Lower leg skin (tissue), 4 donors: ENCODE measurements around the gene LGSN. TPM values are rescaled to one million over a fixed set of nuclear protein-coding genes. Genes with fewer than 3 reads are reported as not detected.

Experiments used
- DNase-seq, 2 donors: peaks; one replicate each; pipeline ENCODE4 v3.0.0-alpha.2; 2019; ENCODE audit warnings: low spot score in 2 of 2
- H3K4me3 ChIP-seq: fragments of 200-600 bp; sonication (generic); 2 replicates; pipeline ENCODE4 v1.5.1; 2017; ENCODE audit warnings: mild to moderate bottlenecking, low read depth; ENCODE audit not compliant: poor library complexity, severe bottlenecking
- CTCF ChIP-seq, 3 donors: fragments of 450-650 bp; IDR thresholded peaks; one replicate each; pipeline ENCODE4 v1.5.1; 2016; ENCODE audit warnings: antibody characterized with exemption in 3 of 3, mild to moderate bottlenecking in 3 of 3, moderate library complexity in 2 of 3
- POLR2A ChIP-seq, 2 donors: fragments of 450-650 bp; IDR thresholded peaks; one replicate each; pipeline ENCODE4 v1.6.1; 2016 to 2017; ENCODE audit warnings: antibody characterized with exemption in 2 of 2, mild to moderate bottlenecking in 1 of 2, moderate library complexity in 1 of 2
- WGBS, 2 donors: methylation state at CpG; one replicate each; pipeline ENCODE4 v1.1.5; 2018; 5-methylcytosine and 5-hydroxymethylcytosine counted together
- intact Hi-C: fragments of 100-400 bp; cut with DNase I; formaldehyde crosslinking; loops from one replicate; pipeline ENCODE4 v1.15.0; 2023; ENCODE audit warnings: low total_unique reads
- total RNA-seq, 4 donors: library from RNA; depleted of rRNA; stranded (reverse); fragments of >200 nt; gene quantifications; one replicate each; pipeline ENCODE4 v1.1.0, GENCODE V29; 2016

LGSN gene
- total RNA-seq, 4 donors from 2014 or later, result not detected

- intact Hi-C loops, result no loop called here
- H3K4me3 ChIP-seq, result no peak overlapping the region
- TF ChIP-seq POLR2A (IDR thresholded peaks at IDR 0.05), result no peak
- no peak for TF ChIP-seq CTCF (IDR thresholded peaks at IDR 0.05)
- DNase-seq, result no peak
- 73 to 85% methylated on average over 2 of the region's 2 CpGs for WGBS, 2 donors
These were observed 51.2 kb downstream of the LGSN start for GRCh38 chr6:63268574-63268973.

GRCh38 chr6:63267828-63268227 is 52.0 kb downstream of the LGSN start:
- no peak for DNase-seq
- 34 to 38% methylated on average over 1 of the region's 1 CpG for WGBS, 2 donors
- H3K4me3 ChIP-seq, result no peak overlapping the region
- intact Hi-C loops, result no loop called here
- TF ChIP-seq POLR2A (IDR thresholded peaks at IDR 0.05), result no peak
- no peak for TF ChIP-seq CTCF (IDR thresholded peaks at IDR 0.05)

GRCh38 chr6:63267046-63267445 is 52.7 kb downstream of the LGSN start:
- DNase-seq, result no peak
- TF ChIP-seq CTCF (IDR thresholded peaks at IDR 0.05) (no peak), POLR2A (IDR thresholded peaks at IDR 0.05) (no peak)
- WGBS, 2 donors, result 53 to 56% methylated on average over 4 of the region's 4 CpGs
- intact Hi-C loops, result no loop called here
- H3K4me3 ChIP-seq, result no peak overlapping the region

GRCh38 chr6:63263444-63263843 is 56.3 kb downstream of the LGSN start:
- intact Hi-C loops, result no loop called here
- DNase-seq, result no peak
- no peak overlapping the region for H3K4me3 ChIP-seq
- WGBS, 2 donors, result 22% methylated on average over 3 of the region's 3 CpGs
- TF ChIP-seq POLR2A (IDR thresholded peaks at IDR 0.05) (no peak), CTCF (IDR thresholded peaks at IDR 0.05) (no peak)

- intact Hi-C loops, result no loop called here
- DNase-seq, result no peak
- TF ChIP-seq POLR2A (IDR thresholded peaks at IDR 0.05), result no peak
- TF ChIP-seq CTCF (IDR thresholded peaks at IDR 0.05), result no peak
- H3K4me3 ChIP-seq, result no peak overlapping the region
- WGBS, 2 donors, result 44 to 70% methylated on average over 3 of the region's 3 CpGs
These were observed 58.0 kb downstream of the LGSN start for GRCh38 chr6:63261820-63262219.

- intact Hi-C loops, result no loop called here
- no peak for DNase-seq
- TF ChIP-seq POLR2A (IDR thresholded peaks at IDR 0.05) (no peak), CTCF (IDR thresholded peaks at IDR 0.05) (no peak)
- no peak overlapping the region for H3K4me3 ChIP-seq
These were observed 60.6 kb downstream of the LGSN start for GRCh38 chr6:63259153-63259552.
